Calu3 (cell line): ENCODE measurements around the gene TFB2M. TPM values are rescaled to one million over a fixed set of nuclear protein-coding genes. Genes with fewer than 3 reads are reported as not detected.

Experiments used
- BruUV-seq: library from RNA; stranded (reverse); fragments of 400-500 nt; replicated peaks from 2 replicates; lab custom pipeline; 2021; lab: Mats Ljungman, UMichigan
- CTCF ChIA-PET: fragments of 300-600 bp; sonication (Branson Sonifier 250); formaldehyde crosslinking; loops from one replicate; lab custom pipeline; 2022; ENCODE audit warnings: antibody characterized with exemption; lab: Charles Lee
- DNase-seq: peaks from one replicate; pipeline ENCODE4 v3.0.0; 2022
- H3K27ac Mint-ChIP-seq: one replicate; pipeline ENCODE4 v1.8.0; 2022; ENCODE audit warnings: mixed read lengths; ENCODE audit not compliant: unreplicated experiment
- H3K27me3 Mint-ChIP-seq: one replicate; pipeline ENCODE4 v1.8.0; 2022; ENCODE audit warnings: mixed read lengths; ENCODE audit not compliant: unreplicated experiment
- H3K36me3 Mint-ChIP-seq: one replicate; pipeline ENCODE4 v1.8.0; 2022; ENCODE audit warnings: mild to moderate bottlenecking, moderate library complexity, mixed read lengths; ENCODE audit not compliant: insufficient read depth, unreplicated experiment
- H3K4me1 Mint-ChIP-seq: one replicate; pipeline ENCODE4 v1.8.0; 2022; ENCODE audit warnings: mild to moderate bottlenecking, low read depth, mixed read lengths; ENCODE audit not compliant: unreplicated experiment
- H3K4me3 Mint-ChIP-seq: one replicate; pipeline ENCODE4 v1.8.0; 2022; ENCODE audit warnings: mild to moderate bottlenecking, low read depth, moderate library complexity, mixed read lengths; ENCODE audit not compliant: unreplicated experiment
- H3K9me3 Mint-ChIP-seq: one replicate; pipeline ENCODE4 v1.8.0; 2022; ENCODE audit warnings: low read depth, mixed read lengths; ENCODE audit not compliant: unreplicated experiment
- intact Hi-C: fragments of 100-400 bp; cut with micrococcal nuclease; formaldehyde crosslinking; loops from one replicate; pipeline ENCODE4 v1.10.0; 2022; ENCODE audit not compliant: unreplicated experiment
- total RNA-seq: library from RNA; stranded (reverse); gene quantifications from 2 replicates; pipeline ENCODE4 v1.2.3, GENCODE V29; 2022
- TF ChIP-seq, protein P1 (sequence below): fragments of 200-600 bp; IDR thresholded peaks from one replicate; pipeline ENCODE4 v1.8.0; 2022; ENCODE audit warnings: antibody characterized with exemption; ENCODE audit not compliant: unreplicated experiment

TFB2M gene
- total RNA-seq, 1 experiment from 2014 or later = 23.0 TPM

DNA sequence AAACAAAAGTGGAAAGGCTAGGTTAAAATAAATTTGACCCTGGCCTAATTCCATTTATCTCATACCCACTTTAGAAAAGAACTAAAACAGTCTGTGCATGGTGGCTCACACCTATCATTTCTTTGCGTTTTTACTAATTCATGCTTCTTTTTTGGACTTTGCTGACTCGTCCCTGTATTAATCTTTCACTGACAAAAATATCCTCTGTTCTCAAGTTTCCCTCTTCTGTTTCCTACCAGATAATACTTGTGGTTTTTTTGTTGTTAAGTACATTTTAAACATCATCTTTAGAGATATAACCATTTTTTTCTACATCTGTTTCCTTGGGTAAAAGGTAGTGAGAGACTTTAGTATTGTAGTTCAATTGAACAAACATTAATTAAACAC, 11.7 kb upstream of the TFB2M start:
- H3K36me3 Mint-ChIP-seq = no peaks in the 10 kb centered on the region
- intact Hi-C loops = no loop called here
- TF ChIP-seq, protein P1, sequence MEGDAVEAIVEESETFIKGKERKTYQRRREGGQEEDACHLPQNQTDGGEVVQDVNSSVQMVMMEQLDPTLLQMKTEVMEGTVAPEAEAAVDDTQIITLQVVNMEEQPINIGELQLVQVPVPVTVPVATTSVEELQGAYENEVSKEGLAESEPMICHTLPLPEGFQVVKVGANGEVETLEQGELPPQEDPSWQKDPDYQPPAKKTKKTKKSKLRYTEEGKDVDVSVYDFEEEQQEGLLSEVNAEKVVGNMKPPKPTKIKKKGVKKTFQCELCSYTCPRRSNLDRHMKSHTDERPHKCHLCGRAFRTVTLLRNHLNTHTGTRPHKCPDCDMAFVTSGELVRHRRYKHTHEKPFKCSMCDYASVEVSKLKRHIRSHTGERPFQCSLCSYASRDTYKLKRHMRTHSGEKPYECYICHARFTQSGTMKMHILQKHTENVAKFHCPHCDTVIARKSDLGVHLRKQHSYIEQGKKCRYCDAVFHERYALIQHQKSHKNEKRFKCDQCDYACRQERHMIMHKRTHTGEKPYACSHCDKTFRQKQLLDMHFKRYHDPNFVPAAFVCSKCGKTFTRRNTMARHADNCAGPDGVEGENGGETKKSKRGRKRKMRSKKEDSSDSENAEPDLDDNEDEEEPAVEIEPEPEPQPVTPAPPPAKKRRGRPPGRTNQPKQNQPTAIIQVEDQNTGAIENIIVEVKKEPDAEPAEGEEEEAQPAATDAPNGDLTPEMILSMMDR = no peak
- peaks cover under 1% of the 10 kb centered on the region for H3K4me1 Mint-ChIP-seq
- CTCF ChIA-PET = no interaction called here
- no TSS peak for BruUV-seq
- DNase-seq = no peak
- no peak overlapping the region for H3K4me3 Mint-ChIP-seq
- no peak overlapping the region for H3K27ac Mint-ChIP-seq
- H3K27me3 Mint-ChIP-seq = no peaks in the 10 kb centered on the region
- H3K9me3 Mint-ChIP-seq = no peaks in the 10 kb centered on the region

DNA sequence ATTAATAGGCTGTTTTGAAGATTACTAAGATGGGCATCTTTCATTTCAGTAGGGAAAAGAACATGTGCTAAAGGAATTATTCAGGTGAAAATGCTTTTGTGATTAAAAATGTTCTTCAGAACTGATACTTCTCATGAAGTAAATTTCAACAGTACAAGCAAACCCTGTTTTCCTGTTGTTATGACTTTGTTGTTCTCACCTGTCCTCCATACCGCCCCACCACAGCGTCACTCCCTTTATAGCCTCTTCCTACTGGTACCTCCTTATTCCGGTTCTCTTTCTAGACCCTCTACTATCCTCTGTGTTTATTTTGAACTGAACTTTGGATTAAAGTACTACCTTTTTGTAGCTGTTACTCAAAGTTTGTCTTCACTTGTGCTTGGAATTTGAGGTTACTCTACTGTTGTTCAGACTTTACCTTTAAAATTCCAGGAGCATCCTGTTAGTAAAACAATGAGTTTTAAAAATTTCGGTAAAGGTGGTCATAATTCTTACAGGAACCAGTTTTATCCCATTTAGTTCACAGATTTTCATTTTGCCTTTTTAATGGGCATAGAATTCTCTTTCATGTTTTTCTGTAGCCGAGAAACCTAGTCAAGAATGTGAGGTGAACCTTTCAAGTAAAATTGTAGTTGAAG, 11.1 kb upstream of the TFB2M start:
- intact Hi-C loops = no loop called here
- H3K4me3 Mint-ChIP-seq = no peak overlapping the region
- no peaks in the 10 kb centered on the region for H3K9me3 Mint-ChIP-seq
- CTCF ChIA-PET = no interaction called here
- no peaks in the 10 kb centered on the region for H3K27me3 Mint-ChIP-seq
- no peak overlapping the region for H3K27ac Mint-ChIP-seq
- no peaks in the 10 kb centered on the region for H3K36me3 Mint-ChIP-seq
- BruUV-seq = no TSS peak
- H3K4me1 Mint-ChIP-seq = no peaks in the 10 kb centered on the region
- DNase-seq = no peak
- TF ChIP-seq, protein P1 = no peak

DNA sequence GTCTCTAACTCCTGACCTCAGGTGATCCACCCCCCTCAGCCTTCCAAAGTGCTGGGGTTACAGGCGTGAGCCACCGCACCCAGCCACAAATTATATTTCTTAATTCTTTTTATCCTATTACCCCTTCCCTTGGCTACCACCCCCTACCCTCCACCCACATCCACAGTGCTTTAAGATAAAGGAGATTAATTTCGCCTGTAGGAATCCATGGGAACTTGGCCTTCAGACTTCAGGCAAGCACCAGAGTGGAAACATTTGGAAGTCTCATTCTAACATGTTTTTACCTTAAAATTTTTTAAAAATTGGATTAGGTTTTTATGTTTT, 10.6 kb upstream of the TFB2M start:
- TF ChIP-seq, protein P1 = no peak
- CTCF ChIA-PET = no interaction called here
- Mint-ChIP-seq H3K9me3 (no peaks in the 10 kb centered on the region), H3K4me1 (no peaks in the 10 kb centered on the region), H3K4me3 (no peak overlapping the region), H3K36me3 (no peaks in the 10 kb centered on the region), H3K27me3 (no peaks in the 10 kb centered on the region), H3K27ac (no peak overlapping the region)
- DNase-seq = no peak
- BruUV-seq = no TSS peak
- intact Hi-C loops = no loop called here

DNA sequence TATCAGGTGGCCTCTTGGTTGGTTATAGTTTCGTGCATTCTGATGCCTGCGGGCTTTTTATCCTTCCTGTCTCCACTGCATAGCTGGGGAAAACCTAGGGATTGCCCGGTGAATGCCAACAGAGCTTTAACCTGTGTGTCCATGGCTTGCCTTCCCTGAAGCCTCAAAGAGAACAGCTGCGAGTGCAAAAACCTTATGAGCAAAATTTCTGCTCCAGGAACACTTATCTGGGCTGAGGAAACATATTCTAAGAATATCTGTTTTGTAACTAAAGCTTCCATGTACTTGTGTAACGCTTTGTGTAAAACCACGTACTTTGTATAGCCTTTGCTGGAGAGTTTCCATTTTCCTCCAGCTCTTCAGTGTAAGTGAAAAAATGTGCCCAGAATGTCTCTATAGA, 7.4 kb upstream of the TFB2M start:
- H3K27ac Mint-ChIP-seq = no peak overlapping the region
- H3K4me1 Mint-ChIP-seq = peaks cover 10% of the 10 kb centered on the region
- BruUV-seq = no TSS peak
- CTCF ChIA-PET = interaction anchor here (0.6 kb wide), 1 partner anchor 173 kb away, joined by 3 read pairs; no protein-coding TSS in a partner anchor
- H3K4me3 Mint-ChIP-seq = no peak overlapping the region
- intact Hi-C loops = no loop called here
- no peaks in the 10 kb centered on the region for H3K27me3 Mint-ChIP-seq
- no peaks in the 10 kb centered on the region for H3K9me3 Mint-ChIP-seq
- H3K36me3 Mint-ChIP-seq = no peaks in the 10 kb centered on the region
- TF ChIP-seq, protein P1 = no peak
- DNase-seq = no peak
